Midbrain (tissue), 1 donor: ENCODE data around the gene TAS2R60.
"Not testable (repeated sequence)": the region's sequence is repeated elsewhere in the genome, so short reads cannot be mapped to it uniquely, and the experiment has no call there.

ENCODE experiments used
- DNase-seq: peaks from one replicate; lab custom pipeline; 2025; lab: John Stamatoyannopoulos, UW

Gene TAS2R60

GRCh38 chr7:143443153-143443552 lies at the start of gene TAS2R60:
Gene TAS2R60, plus strand, starts transcription at chr7:143443453. Its CDS starts 0 bp downstream, at chr7:143443453.
- DNase-seq = no peak

GRCh38 chr7:143394068-143394467 lies 49.2 kb upstream of the TAS2R60 start:
- no peak for DNase-seq

GRCh38 chr7:143394777-143395176 lies 48.5 kb upstream of the TAS2R60 start:
- DNase-seq = no peak

GRCh38 chr7:143395187-143396149 lies 47.8 kb upstream of the TAS2R60 start:
- DNase-seq = peak; percentile 19

GRCh38 chr7:143396182-143396581 lies 47.1 kb upstream of the TAS2R60 start:
- no peak for DNase-seq

GRCh38 chr7:143396625-143397556 lies 46.4 kb upstream of the TAS2R60 start:
- no peak for DNase-seq

GRCh38 chr7:143397710-143398530 lies 45.3 kb upstream of the TAS2R60 start:
- DNase-seq = no peak

GRCh38 chr7:143398616-143399015 lies 44.6 kb upstream of the TAS2R60 start:
- no peak for DNase-seq

- no peak for DNase-seq
Observed at GRCh38 chr7:143399151-143399550, 44.1 kb upstream of the TAS2R60 start.

GRCh38 chr7:143399642-143400041 lies 43.6 kb upstream of the TAS2R60 start:
- DNase-seq = no peak

- no peak for DNase-seq
Observed at GRCh38 chr7:143401265-143401664, 42.0 kb upstream of the TAS2R60 start.

GRCh38 chr7:143402233-143402632 lies 41.0 kb upstream of the TAS2R60 start:
- DNase-seq = not testable (repeated sequence)

GRCh38 chr7:143405173-143406001 lies 37.9 kb upstream of the TAS2R60 start:
- DNase-seq = no peak

- no peak for DNase-seq
Observed at GRCh38 chr7:143406002-143406357, 37.3 kb upstream of the TAS2R60 start.

GRCh38 chr7:143407287-143408251 lies 35.7 kb upstream of the TAS2R60 start:
- DNase-seq = no peak

GRCh38 chr7:143408252-143408685 lies 35.0 kb upstream of the TAS2R60 start:
- DNase-seq = no peak

- DNase-seq = peak; percentile 1
Observed at GRCh38 chr7:143408686-143409561, 34.3 kb upstream of the TAS2R60 start, which contains the start of gene EPHA1. Gene EPHA1, minus strand, starts transcription at chr7:143408856. Its CDS starts 51 bp downstream, at chr7:143408805.

- DNase-seq = peak; percentile 3
Observed at GRCh38 chr7:143410521-143411004, 32.7 kb upstream of the TAS2R60 start.
